SK-N-DZ (cell line): ENCODE results near the gene KLB.

Experiments used
- small RNA-seq, 2 experiments: library from RNA; depleted of rRNA; stranded (forward); fragments of <200 nt; gene quantifications; one replicate each; pipeline ENCODE3, GENCODE V24; 2014

KLB gene

Small RNA genes within 50 kb of the gene (small RNA-seq; reads per million reads assigned to genes)
- gene MIR5591 (0 reads per million in 2 experiments), gene RF00019 (0 reads per million in 2 experiments), gene RNU6-887P (0 reads per million in 2 experiments)
